OCI-LY3 (cell line): ENCODE data around the gene TSR1.

ENCODE experiments used
- EZH2phosphoT487 ChIP-seq: fragments of 200-600 bp; shearing (Covaris generic); IDR thresholded peaks from 2 replicates; pipeline ENCODE4 v1.6.1; 2018; ENCODE audit warnings: antibody characterized with exemption, mixed run types, low read depth
- TF ChIP-seq, protein P1 (sequence below): fragments of 200-600, 300-600 bp; sonication (generic); IDR thresholded peaks from 2 replicates; pipeline ENCODE4 v1.5.1; 2014; ENCODE audit warnings: antibody characterized with exemption, low read length, low read depth

DNA sequence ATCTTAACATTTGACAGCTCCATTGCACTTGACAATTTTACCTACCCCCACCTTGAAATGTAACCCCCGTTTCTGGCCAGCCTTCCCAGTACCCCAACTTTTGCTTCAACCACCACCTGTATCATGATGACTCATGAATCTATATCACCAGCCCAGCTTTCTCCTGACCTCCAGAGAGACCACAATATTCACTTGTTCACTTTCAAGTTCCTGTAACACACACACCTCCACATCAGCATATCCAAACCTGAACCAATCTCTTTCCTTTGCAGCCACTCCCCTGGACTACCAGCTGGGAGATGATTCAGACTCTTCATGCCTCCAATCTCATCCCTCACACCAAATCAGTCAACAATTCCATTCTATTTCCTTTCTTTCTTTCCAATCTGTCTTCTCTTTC is 40.7 kb downstream of the TSR1 start:
- TF ChIP-seq, protein P1, sequence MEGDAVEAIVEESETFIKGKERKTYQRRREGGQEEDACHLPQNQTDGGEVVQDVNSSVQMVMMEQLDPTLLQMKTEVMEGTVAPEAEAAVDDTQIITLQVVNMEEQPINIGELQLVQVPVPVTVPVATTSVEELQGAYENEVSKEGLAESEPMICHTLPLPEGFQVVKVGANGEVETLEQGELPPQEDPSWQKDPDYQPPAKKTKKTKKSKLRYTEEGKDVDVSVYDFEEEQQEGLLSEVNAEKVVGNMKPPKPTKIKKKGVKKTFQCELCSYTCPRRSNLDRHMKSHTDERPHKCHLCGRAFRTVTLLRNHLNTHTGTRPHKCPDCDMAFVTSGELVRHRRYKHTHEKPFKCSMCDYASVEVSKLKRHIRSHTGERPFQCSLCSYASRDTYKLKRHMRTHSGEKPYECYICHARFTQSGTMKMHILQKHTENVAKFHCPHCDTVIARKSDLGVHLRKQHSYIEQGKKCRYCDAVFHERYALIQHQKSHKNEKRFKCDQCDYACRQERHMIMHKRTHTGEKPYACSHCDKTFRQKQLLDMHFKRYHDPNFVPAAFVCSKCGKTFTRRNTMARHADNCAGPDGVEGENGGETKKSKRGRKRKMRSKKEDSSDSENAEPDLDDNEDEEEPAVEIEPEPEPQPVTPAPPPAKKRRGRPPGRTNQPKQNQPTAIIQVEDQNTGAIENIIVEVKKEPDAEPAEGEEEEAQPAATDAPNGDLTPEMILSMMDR = no peak
- TF ChIP-seq EZH2phosphoT487 = no peak
